Testis (tissue), 3 donors: ENCODE results near the gene MTERF2. TPM values are rescaled to one million over a fixed set of nuclear protein-coding genes. Genes with fewer than 3 reads are reported as not detected.

Experiments used
- DNase-seq: peaks from one replicate; pipeline ENCODE4 v3.0.0-alpha.2; 2019
- H3K27ac ChIP-seq, 2 donors: fragments of 200-600 bp; sonication (generic); one replicate each; pipeline ENCODE4 v1.5.1; 2019
- H3K27me3 ChIP-seq: fragments of 200-600 bp; sonication (generic); one replicate; pipeline ENCODE4 v1.5.1; 2019
- H3K36me3 ChIP-seq: fragments of 200-600 bp; sonication (generic); one replicate; pipeline ENCODE4 v1.5.1; 2017; ENCODE audit warnings: low read depth; ENCODE audit errors: missing control alignments
- H3K4me1 ChIP-seq: fragments of 200-600 bp; sonication (generic); one replicate; pipeline ENCODE4 v1.5.1; 2019
- H3K4me3 ChIP-seq, 2 donors: fragments of 200-600 bp; sonication (generic); one replicate each; pipeline ENCODE4 v1.5.1; 2017 to 2019
- H3K9me3 ChIP-seq: fragments of 200-600 bp; sonication (generic); one replicate; pipeline ENCODE4 v1.5.1; 2017
- CTCF ChIP-seq, 3 experiments: fragments of 450-650 bp in 2 of 3; fragments of 200-600 bp in 1 of 3; sonication (generic) in 1 of 3; IDR thresholded peaks; one replicate each; pipeline ENCODE4 v1.5.1; 2016 to 2019; ENCODE audit warnings: antibody characterized with exemption in 3 of 3, mild to moderate bottlenecking in 2 of 3, moderate library complexity in 1 of 3
- POLR2A ChIP-seq: fragments of 450-650 bp; IDR thresholded peaks from one replicate; pipeline ENCODE4 v1.6.1; 2017; ENCODE audit warnings: antibody characterized with exemption, mild to moderate bottlenecking, moderate library complexity
- WGBS, 2 donors: methylation state at CpG; one replicate each; pipeline ENCODE4 v1.1.5; 2018; 5-methylcytosine and 5-hydroxymethylcytosine counted together
- intact Hi-C: fragments of 100-400 bp; cut with DNase I; formaldehyde crosslinking; loops from one replicate; pipeline ENCODE4 v1.15.1; 2023; ENCODE audit warnings: low total_unique reads
- polyA plus RNA-seq: library from polyadenylated mRNA; stranded (reverse); fragments of 350-450 nt; fragmentation: Illumina TruSeq; extraction: RNeasy Lipid Tissue Mini Kit (QIAGEN cat#74804); gene quantifications from one replicate; pipeline ENCODE4 v1.2.3, GENCODE V29; 2014; ENCODE audit warnings: low read depth, low replicate concordance; ENCODE audit not compliant: insufficient read depth
- total RNA-seq, 2 donors: library from RNA; depleted of rRNA; stranded (reverse); fragments of >200 nt; gene quantifications; one replicate each; pipeline ENCODE4 v1.2.3, GENCODE V29; 2016

Gene MTERF2
- total and polyA plus RNA-seq, 3 donors from 2014 or later = 19.5 to 25.2 (median 22.7) TPM

GRCh38 chr12:106971065-106971464, 15.9 kb downstream of the MTERF2 start:
- DNase-seq = no peak
- no peaks in the 10 kb centered on the region for H3K9me3 ChIP-seq
- TF ChIP-seq POLR2A (no peak), CTCF (IDR thresholded peaks at IDR 0.05) (no peak)
- intact Hi-C loops = no loop called here
- no peak overlapping the region for H3K27ac ChIP-seq
- no peak overlapping the region for H3K4me3 ChIP-seq
- H3K27me3 ChIP-seq = no peaks in the 10 kb centered on the region
- H3K36me3 ChIP-seq = no peaks in the 10 kb centered on the region
- peaks cover 3% of the 10 kb centered on the region for H3K4me1 ChIP-seq
- 98 to 100% methylated on average over 2 of the region's 2 CpGs for WGBS, 2 donors

GRCh38 chr12:106964526-106964925, 22.4 kb downstream of the MTERF2 start:
- DNase-seq = no peak
- Histone ChIP-seq H3K4me3 (no peak overlapping the region), H3K27ac (no peak overlapping the region), H3K36me3 (no peaks in the 10 kb centered on the region), H3K27me3 (no peaks in the 10 kb centered on the region), H3K9me3 (no peaks in the 10 kb centered on the region), H3K4me1 (no peaks in the 10 kb centered on the region)
- 92 to 94% methylated on average over 2 of the region's 2 CpGs for WGBS, 2 donors
- intact Hi-C loops = no loop called here
- TF ChIP-seq CTCF (IDR thresholded peaks at IDR 0.05) = no peak
- no peak for TF ChIP-seq POLR2A

- no peaks in the 10 kb centered on the region for H3K4me1 ChIP-seq
- H3K36me3 ChIP-seq = no peaks in the 10 kb centered on the region
- WGBS, 2 donors = 85 to 98% methylated on average over 3 of the region's 3 CpGs
- no peak overlapping the region for H3K27ac ChIP-seq
- H3K9me3 ChIP-seq = no peaks in the 10 kb centered on the region
- no peak overlapping the region for H3K4me3 ChIP-seq
- no peak for TF ChIP-seq POLR2A
- TF ChIP-seq CTCF (IDR thresholded peaks at IDR 0.05) = no peak
- no peak for DNase-seq
- H3K27me3 ChIP-seq = no peaks in the 10 kb centered on the region
- intact Hi-C loops = no loop called here
Measured at GRCh38 chr12:106962286-106962685, 24.7 kb downstream of the MTERF2 start.

- H3K27ac ChIP-seq = no peak overlapping the region
- H3K27me3 ChIP-seq = no peaks in the 10 kb centered on the region
- H3K4me1 ChIP-seq = no peaks in the 10 kb centered on the region
- WGBS, 2 donors = 60 to 69% methylated on average over 3 of the region's 3 CpGs
- H3K9me3 ChIP-seq = no peaks in the 10 kb centered on the region
- no peak overlapping the region for H3K4me3 ChIP-seq
- no peaks in the 10 kb centered on the region for H3K36me3 ChIP-seq
- DNase-seq = no peak
- TF ChIP-seq POLR2A (no peak), CTCF (IDR thresholded peaks at IDR 0.05) (no peak)
- intact Hi-C loops = no loop called here
Measured at GRCh38 chr12:106960443-106960842, 26.5 kb downstream of the MTERF2 start.

GRCh38 chr12:106957583-106957982, 29.4 kb downstream of the MTERF2 start:
- TF ChIP-seq POLR2A (no peak), CTCF (IDR thresholded peaks at IDR 0.05) (no peak)
- intact Hi-C loops = no loop called here
- H3K9me3 ChIP-seq = no peaks in the 10 kb centered on the region
- H3K27me3 ChIP-seq = no peaks in the 10 kb centered on the region
- peak overlapping the region; percentile 97 for H3K4me3 ChIP-seq
- H3K36me3 ChIP-seq = no peaks in the 10 kb centered on the region
- DNase-seq = no peak
- 11 to 18% methylated on average over 1 of the region's 1 CpG for WGBS, 2 donors
- H3K4me1 ChIP-seq = peaks cover 4% of the 10 kb centered on the region
- peak overlapping the region in 1 of 2 donors; percentile 99 for H3K27ac ChIP-seq
